CD4-positive, alpha-beta T cell treated with Interleukin-4 for 4 hours (primary cell): ENCODE data around the gene ZSWIM8.
"Not testable (repeated sequence)": the region's sequence is repeated elsewhere in the genome, so short reads cannot be mapped to it uniquely, and the experiment has no call there.

Experiments used
- DNase-seq: peaks from one replicate; pipeline ENCODE4 v3.0.0-alpha.2; 2020

Gene ZSWIM8

DNA sequence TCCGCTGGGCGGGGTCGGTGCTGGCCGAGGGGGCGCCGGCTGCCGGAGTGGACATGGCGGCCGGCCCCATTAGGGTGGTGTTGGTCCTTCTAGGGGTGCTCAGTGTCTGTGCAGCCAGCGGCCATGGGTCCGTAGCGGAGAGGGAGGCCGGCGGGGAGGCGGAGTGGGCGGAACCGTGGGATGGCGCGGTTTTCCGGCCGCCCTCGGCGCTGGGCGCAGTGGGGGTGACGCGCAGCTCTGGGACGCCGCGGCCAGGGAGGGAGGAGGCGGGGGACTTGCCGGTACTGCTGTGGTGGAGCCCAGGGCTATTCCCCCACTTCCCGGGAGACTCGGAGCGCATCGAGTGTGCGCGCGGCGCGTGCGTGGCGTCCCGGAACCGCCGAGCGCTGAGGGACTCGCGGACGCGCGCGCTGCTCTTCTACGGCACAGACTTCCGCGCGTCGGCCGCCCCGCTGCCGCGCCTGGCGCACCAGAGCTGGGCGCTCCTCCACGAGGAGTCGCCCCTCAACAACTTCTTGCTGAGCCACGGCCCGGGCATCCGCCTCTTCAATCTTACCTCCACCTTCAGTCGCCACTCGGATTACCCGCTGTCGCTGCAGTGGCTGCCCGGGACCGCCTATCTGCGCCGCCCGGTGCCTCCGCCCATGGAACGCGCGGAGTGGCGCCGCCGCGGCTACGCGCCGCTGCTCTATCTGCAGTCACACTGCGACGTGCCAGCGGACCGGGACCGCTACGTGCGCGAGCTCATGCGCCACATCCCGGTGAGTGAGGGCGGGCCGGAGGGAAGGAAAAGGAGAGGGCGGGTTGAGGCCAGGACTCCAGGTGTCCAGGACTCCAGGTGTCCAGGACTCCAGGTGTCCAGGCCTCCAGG lies 12.9 kb upstream of the ZSWIM8 start:
- peak; percentile 86 for DNase-seq

- DNase-seq, result no peak
Observed at GRCh38 chr10:73773152-73773879, 12.1 kb upstream of the ZSWIM8 start.

DNA sequence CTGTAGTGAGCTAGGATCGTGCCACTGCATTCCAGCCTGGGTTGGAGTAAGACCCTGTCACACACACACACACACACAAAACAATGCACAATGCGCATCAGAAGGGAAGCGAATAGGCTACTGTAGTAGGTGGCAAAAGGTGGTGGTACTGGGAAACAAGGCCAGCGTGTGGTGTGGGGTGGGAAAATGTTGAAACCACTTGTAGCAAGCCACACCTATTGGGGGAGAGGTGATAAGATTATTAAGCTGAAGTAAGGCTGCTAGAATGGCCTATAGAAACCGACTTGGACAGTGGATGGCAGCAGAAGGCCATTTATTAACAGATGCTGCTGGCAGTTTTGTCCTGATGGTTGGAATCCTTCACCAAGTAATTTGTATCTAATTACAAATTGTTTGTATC lies 10.8 kb upstream of the ZSWIM8 start:
- peak; percentile 61 for DNase-seq

DNA sequence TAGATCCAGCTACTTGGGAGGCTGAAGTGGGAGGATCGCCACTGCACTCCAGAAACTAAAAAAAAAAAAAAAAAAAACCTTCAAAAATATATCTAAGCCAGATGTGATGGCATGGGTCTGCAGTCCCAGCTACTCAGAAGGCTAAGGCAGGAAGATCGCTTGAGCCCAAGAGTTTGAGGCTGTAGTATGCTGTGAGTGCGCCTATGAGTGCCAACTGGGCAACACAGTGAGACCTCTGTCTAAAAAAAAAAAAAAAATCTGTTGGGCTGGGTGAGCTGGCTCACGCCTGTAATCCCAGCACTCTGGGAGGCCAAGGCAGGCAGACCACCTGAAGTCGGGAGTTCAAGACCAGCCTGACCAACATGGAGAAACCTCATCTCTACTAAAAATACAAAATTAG lies 6.4 kb upstream of the ZSWIM8 start:
- DNase-seq, result no peak

DNA sequence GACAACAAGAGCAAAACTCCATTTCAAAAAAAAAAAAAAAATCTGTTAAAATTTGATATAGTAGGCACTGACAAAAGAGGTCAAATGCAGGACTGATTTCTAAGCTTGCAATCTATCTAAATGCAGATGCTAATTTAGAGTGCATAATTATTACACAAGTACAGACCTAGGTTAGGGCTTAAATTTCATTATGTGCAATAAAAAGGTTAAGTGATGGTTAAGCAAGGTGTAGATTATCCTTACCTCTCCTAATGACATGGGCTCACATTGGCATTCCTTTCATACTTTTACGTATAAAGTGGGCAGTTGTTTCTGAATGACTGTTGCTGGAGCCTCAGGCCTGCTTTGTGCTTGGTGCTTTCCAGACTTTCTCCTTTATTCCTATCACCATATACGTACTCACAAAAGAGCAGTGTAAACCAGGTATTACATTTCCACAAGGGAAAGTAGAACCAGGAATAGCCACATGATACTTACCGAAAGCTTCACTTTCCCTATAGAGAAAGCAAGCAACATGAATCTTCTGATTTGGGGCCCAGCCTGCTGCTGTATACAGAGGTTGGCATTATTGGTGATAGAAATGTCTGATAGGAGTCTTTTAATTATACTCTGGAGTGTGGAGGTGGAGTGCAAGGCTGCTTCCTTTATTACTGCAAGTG lies 5.7 kb upstream of the ZSWIM8 start:
- DNase-seq, result no peak

DNA sequence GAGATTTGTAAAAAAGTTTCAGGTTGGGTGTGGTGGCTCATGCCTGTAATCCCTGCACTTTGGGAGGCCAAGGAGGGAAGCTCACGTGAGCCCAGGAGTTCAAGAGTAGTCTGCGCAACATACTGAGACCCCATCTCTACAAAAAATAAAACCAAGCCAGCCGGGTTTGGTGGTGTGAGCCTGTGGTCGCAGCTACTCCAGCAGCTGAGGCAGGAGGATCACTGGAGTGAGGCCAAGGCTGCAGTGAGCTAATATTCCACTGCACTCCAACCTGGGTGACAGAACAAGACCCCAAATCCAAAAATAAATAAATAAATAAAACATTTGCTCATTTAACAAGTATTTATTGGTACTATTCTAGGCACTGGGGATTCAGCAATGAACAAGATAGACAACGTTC lies 5.1 kb upstream of the ZSWIM8 start:
- DNase-seq, result no peak

GRCh38 chr10:73780966-73781365 lies 4.4 kb upstream of the ZSWIM8 start:
- no peak for DNase-seq

GRCh38 chr10:73781548-73781878 lies 3.9 kb upstream of the ZSWIM8 start:
- no peak for DNase-seq

- peak; percentile 86 for DNase-seq
Observed at GRCh38 chr10:73781879-73782748, 3.3 kb upstream of the ZSWIM8 start, which contains the start of gene CHCHD1. Gene CHCHD1, plus strand, starts transcription at chr10:73782048. Its CDS starts 28 bp downstream, at chr10:73782076.

- no peak for DNase-seq
Observed at GRCh38 chr10:73782749-73783085, 2.7 kb upstream of the ZSWIM8 start.

GRCh38 chr10:73785721-73786511 lies 510 bp downstream of the ZSWIM8 start:
- DNase-seq, result peak; percentile 37

DNA sequence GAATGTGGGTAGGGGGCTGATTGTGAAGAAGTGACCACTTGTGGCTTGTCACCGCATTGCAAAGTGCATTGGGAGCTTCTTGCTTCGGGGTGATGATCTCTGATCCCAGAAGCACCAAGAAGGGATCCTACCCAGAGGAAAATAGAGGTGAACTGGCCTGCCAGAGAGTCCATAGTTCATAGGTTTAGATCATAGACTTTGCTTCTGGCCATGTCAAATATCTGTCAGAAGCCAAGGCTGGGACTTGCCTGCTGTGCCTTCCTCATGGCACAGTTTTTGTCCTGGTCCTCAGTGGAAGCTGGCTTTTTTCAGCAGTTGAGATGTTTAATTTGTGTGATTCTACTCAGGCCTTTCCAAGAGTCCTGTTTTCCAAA lies 1.1 kb downstream of the ZSWIM8 start:
- no peak for DNase-seq

DNA sequence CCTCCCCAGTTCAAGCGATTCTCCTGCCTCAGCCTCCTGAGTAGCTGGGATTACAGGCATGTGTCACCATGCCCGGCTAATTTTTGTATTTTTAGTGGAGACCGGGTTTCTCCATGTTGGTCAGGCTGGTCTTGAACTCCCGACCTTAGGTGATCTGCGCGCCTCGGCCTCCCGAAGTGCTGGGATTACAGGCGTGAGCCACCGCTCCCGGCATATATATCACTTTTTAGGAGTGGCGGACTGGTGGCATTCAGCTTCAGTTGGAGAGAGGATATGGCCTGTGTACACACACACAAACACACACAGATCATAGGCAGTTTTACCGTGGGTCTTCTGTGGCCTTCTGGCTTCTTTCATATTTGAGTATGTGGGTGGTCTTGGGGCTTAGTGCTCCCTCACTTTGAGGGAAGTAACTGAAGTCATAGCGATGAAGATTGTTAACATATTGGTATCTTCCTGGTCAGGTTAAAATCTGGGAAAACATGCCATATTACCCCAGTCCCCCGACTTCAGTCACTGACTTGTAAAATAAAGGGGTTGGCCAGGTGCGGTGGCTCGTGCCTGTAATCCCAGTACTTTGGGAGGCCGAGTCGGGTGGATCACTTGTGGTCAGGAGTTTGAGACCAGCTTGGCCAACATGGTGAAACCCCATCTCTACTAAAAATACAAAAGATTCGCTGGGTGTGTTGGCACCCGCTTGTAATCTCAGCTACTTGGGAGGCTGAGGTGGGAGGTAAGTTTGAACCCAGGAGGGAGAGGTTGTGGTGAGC lies 1.8 kb downstream of the ZSWIM8 start:
- DNase-seq, result not testable (repeated sequence)

DNA sequence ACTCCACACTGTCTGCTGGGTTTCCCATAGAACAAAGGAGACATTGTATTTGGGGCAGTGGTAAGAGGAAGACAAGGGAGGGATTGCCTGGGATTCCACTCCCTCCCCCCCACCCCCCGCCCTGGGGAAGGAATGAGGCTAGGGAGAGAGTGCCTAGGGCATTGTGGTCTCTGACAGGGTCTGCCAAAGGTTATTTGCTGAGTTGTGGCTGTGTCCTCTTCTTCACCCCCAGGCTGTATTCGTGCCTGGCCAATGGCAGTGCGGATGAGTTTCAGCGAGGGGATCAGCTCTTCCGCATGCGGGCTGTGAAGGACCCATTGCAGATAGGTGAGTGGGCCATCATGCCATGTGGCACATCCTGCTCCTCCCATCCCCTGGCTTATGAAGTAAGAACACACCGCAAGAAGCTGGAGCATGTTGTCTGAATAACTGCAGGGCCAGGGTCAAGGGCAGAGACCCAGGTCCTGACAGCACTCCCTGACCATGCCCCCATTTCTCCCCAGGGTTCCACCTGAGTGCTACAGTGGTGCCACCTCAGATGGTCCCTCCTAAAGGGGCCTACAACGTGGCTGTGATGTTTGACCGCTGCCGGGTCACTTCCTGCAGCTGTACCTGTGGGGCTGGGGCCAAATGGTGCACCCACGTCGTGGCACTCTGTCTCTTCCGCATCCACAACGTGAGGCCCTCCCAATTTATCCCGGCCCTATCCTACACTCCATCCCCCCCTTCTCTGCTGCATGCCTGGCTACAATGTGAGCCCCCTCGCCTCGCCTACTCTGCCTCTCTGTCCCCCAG lies 3.7 kb downstream of the ZSWIM8 start:
- DNase-seq, result no peak

DNA sequence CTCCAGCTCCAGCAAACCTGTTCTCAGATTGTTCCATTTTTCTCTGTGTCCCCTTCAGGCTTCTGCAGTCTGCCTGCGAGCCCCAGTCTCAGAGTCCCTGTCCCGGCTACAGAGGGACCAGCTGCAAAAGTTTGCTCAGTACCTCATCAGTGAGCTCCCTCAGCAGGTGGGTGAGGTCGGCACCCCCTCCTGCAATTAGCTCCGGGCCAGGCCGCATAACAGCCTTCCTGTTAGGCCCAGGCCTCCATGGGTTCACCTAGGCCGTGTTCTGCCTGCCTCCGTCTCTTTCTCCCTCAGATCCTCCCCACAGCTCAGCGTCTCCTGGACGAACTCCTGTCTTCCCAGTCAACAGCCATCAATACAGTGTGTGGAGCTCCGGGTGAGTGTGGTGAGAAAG lies 4.3 kb downstream of the ZSWIM8 start:
- DNase-seq, result no peak

GRCh38 chr10:73790886-73791625 lies 5.7 kb downstream of the ZSWIM8 start:
- DNase-seq, result no peak

- DNase-seq, result no peak
Observed at GRCh38 chr10:73791871-73792400, 6.5 kb downstream of the ZSWIM8 start.

DNA sequence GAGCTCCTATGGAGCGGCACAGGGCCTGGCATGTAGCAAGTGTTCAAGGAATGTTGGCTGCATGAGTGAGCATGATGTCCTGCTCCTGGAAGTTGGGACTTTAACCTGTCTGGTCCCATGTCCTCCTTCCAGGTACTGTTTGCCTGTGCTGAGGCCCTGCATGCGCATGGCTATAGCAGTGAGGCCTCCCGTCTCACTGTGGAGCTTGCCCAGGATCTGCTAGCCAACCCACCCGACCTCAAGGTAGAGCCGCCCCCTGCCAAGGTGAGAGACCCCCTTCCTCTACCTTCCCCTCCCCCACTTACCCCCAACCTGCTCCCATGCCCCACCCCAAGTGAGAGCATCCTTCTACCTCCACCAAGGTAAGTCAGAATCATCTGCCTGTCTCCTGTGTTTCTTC lies 8.1 kb downstream of the ZSWIM8 start:
- no peak for DNase-seq

- DNase-seq, result not testable (repeated sequence)
Observed at GRCh38 chr10:73795491-73795890, 10.1 kb downstream of the ZSWIM8 start.
